PFSK-1 (cell line): ENCODE results near the gene ST7.

Source experiments
- FOXP2 ChIP-seq: optimal IDR thresholded peaks from 2 replicates; pipeline ENCODE3; 2011; ENCODE audit warnings: borderline replicate concordance, control low read depth, inconsistent platforms; ENCODE audit not compliant: insufficient read depth; ENCODE audit errors: extremely low read length, extremely low read depth
- POLR2AphosphoS5 ChIP-seq: IDR thresholded peaks from 2 replicates; pipeline ENCODE4 v1.6.1; 2012; ENCODE audit warnings: low read depth, mild to moderate bottlenecking, control low read depth, low read length, moderate library complexity
- REST ChIP-seq, 2 experiments: IDR thresholded peaks; 2 replicates each; pipeline versions ENCODE4 v1.6.1 to v1.8.0; 2011 to 2012; ENCODE audit warnings: low read depth in 2 of 2, low read length in 2 of 2, control low read depth in 1 of 2, inconsistent platforms in 1 of 2, mild to moderate bottlenecking in 1 of 2, moderate library complexity in 1 of 2; ENCODE audit not compliant: insufficient read depth in 1 of 2
- SIN3A ChIP-seq: IDR thresholded peaks from 2 replicates; pipeline ENCODE4 v1.6.1; 2012; ENCODE audit warnings: mild to moderate bottlenecking, low read length, moderate library complexity, borderline replicate concordance; ENCODE audit not compliant: insufficient read depth
- TAF1 ChIP-seq: IDR thresholded peaks from 2 replicates; pipeline ENCODE4 v1.6.1; 2012; ENCODE audit warnings: low read length, control low read depth, borderline replicate concordance; ENCODE audit not compliant: insufficient read depth

The ST7 gene

GRCh38 chr7:116929021-116929420 is 24.3 kb upstream of the ST7 start:
- TF ChIP-seq FOXP2, result no peak
- TF ChIP-seq POLR2AphosphoS5, result no peak
- TF ChIP-seq SIN3A, result no peak
- no peak for TF ChIP-seq REST (IDR thresholded peaks at IDR 0.05; ENCODE audit: insufficient read depth in 1 of 2, low read depth in 2 of 2, low read length in 2 of 2)
- no peak for TF ChIP-seq TAF1

- peak; percentile 23 for TF ChIP-seq FOXP2
- TF ChIP-seq REST (IDR thresholded peaks at IDR 0.05; ENCODE audit: insufficient read depth in 1 of 2, low read depth in 2 of 2, low read length in 2 of 2), result no peak
Observed at GRCh38 chr7:116929914-116930913, 23.1 kb upstream of the ST7 start.

GRCh38 chr7:116932566-116932965 is 20.7 kb upstream of the ST7 start:
- TF ChIP-seq TAF1 (no peak), SIN3A (no peak), FOXP2 (no peak), REST (IDR thresholded peaks at IDR 0.05; ENCODE audit: insufficient read depth in 1 of 2, low read depth in 2 of 2, low read length in 2 of 2) (no peak), POLR2AphosphoS5 (no peak)

GRCh38 chr7:116933465-116933864 is 19.8 kb upstream of the ST7 start:
- TF ChIP-seq REST (IDR thresholded peaks at IDR 0.05; ENCODE audit: insufficient read depth in 1 of 2, low read depth in 2 of 2, low read length in 2 of 2) (no peak), POLR2AphosphoS5 (no peak), SIN3A (no peak), TAF1 (no peak)
